RCC 7860 (cell line): ENCODE measurements around the gene OBP2A.

ENCODE experiments used
- DNase-seq: peaks from one replicate; pipeline ENCODE4 v3.0.0-alpha.2; 2015; ENCODE audit warnings: low spot score
- FAIRE-seq: peaks from 2 replicates; lab custom pipeline; 2012; peaks lifted over from hg19 to GRCh38; lab: Jason Lieb, UNC

OBP2A gene

GRCh38 chr9:135591506-135592330 is 45.8 kb downstream of the OBP2A start:
- FAIRE-seq (no peak), DNase-seq (no peak)

GRCh38 chr9:135592331-135592590 is 46.3 kb downstream of the OBP2A start:
- DNase-seq, result no peak
- no peak for FAIRE-seq

- FAIRE-seq, result no peak
Measured at GRCh38 chr9:135592625-135593024, 46.7 kb downstream of the OBP2A start.

GRCh38 chr9:135596211-135596610 is 50.3 kb downstream of the OBP2A start:
- no peak for FAIRE-seq
- DNase-seq, result no peak

More at GRCh38 chr9:135592625-135593024, 46.7 kb downstream of the OBP2A start:
- DNase-seq, result no peak
